Effector memory CD4-positive, alpha-beta T cell (primary cell): ENCODE results near the gene PTPN3.
"Not testable (repeated sequence)": the region's sequence is repeated elsewhere in the genome, so short reads cannot be mapped to it uniquely, and the experiment has no call there.

Source experiments
- DNase-seq, 3 donors: peaks; one replicate each; pipeline ENCODE4 v3.0.0-alpha.2; 2020
- H3K27ac ChIP-seq: 2 replicates; pipeline ENCODE4 v1.7.0; 2013; ENCODE audit warnings: mild to moderate bottlenecking, low read length, moderate library complexity; ENCODE audit not compliant: insufficient read depth, poor library complexity, severe bottlenecking
- H3K27me3 ChIP-seq: replicated peaks from 2 replicates; pipeline ENCODE4 v1.7.0; 2013; ENCODE audit warnings: mild to moderate bottlenecking, low read length; ENCODE audit not compliant: insufficient read depth, control insufficient read depth, poor library complexity, severe bottlenecking
- H3K36me3 ChIP-seq: 2 replicates; pipeline ENCODE4 v1.7.0; 2013; ENCODE audit warnings: mild to moderate bottlenecking, low read length, moderate library complexity; ENCODE audit not compliant: control insufficient read depth, insufficient read depth
- H3K4me1 ChIP-seq: 2 replicates; pipeline ENCODE4 v1.7.0; 2013; ENCODE audit warnings: low read length, mild to moderate bottlenecking; ENCODE audit not compliant: control insufficient read depth, insufficient read depth, poor library complexity, severe bottlenecking
- H3K4me3 ChIP-seq: 2 replicates; pipeline ENCODE4 v1.7.0; 2013; ENCODE audit warnings: low read length, low read depth, mild to moderate bottlenecking; ENCODE audit not compliant: insufficient read depth, poor library complexity, severe bottlenecking
- H3K9me3 ChIP-seq: 2 replicates; pipeline ENCODE4 v1.7.0; 2013; ENCODE audit warnings: mild to moderate bottlenecking, low read length, moderate library complexity; ENCODE audit not compliant: control insufficient read depth

Gene PTPN3

GRCh38 chr9:109355564-109356297 is 142.4 kb downstream of the PTPN3 start:
- DNase-seq, result no peak
- H3K36me3 ChIP-seq, result no peaks in the 10 kb centered on the region
- no peaks in the 10 kb centered on the region for H3K9me3 ChIP-seq
- H3K27me3 ChIP-seq, result no peaks in the 10 kb centered on the region
- H3K4me3 ChIP-seq, result no peak overlapping the region
- H3K27ac ChIP-seq, result no peak overlapping the region
- H3K4me1 ChIP-seq, result no peaks in the 10 kb centered on the region

DNA sequence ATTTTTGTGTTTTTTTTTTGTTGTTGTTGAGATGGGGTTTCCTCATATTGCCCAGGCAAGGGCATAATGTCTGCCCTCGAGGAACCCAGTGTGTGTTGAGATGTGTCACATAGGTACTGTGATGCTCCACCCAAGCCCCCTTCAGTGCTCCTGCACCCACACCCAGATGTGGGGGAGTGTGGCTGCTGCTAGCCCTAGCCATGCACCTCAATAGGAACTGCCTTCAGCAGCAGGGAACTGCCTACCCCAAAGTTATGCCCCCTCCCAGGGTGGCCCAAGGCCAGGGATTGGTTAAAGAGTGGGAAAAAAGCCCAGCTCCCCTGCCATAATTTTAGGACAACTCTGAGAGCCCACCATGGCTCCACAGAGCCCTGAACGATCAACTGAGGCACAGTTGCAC is 143.9 kb downstream of the PTPN3 start:
- no peaks in the 10 kb centered on the region for H3K4me1 ChIP-seq
- H3K9me3 ChIP-seq, result no peaks in the 10 kb centered on the region
- DNase-seq, result no peak
- no peak overlapping the region for H3K4me3 ChIP-seq
- H3K27ac ChIP-seq, result no peak overlapping the region
- H3K27me3 ChIP-seq, result no peaks in the 10 kb centered on the region
- H3K36me3 ChIP-seq, result no peaks in the 10 kb centered on the region

DNA sequence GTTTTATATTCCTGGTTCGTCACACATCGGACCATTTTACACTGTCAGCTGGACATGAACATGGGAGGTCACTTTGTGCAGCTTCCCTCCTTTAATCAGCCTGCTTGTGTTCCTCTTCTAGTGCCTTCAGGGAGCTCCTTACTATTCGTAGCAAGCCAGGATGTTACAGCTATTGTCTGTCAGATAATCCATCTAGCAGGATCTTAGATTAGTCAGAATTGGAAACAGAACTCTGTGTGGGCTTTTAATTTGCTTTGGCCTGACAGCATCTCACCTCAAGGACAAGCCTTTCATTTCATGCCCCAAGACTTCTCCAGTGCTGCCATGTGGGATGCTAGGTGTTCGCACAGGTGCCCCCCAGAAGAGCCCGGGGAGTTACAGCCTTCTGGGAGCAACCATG is 147.1 kb downstream of the PTPN3 start:
- Histone ChIP-seq H3K9me3 (no peaks in the 10 kb centered on the region), H3K27me3 (no peaks in the 10 kb centered on the region), H3K4me1 (no peaks in the 10 kb centered on the region), H3K36me3 (no peaks in the 10 kb centered on the region), H3K4me3 (no peak overlapping the region), H3K27ac (no peak overlapping the region)
- no peak for DNase-seq

GRCh38 chr9:109349421-109349846 is 148.7 kb downstream of the PTPN3 start:
- no peak overlapping the region for H3K4me3 ChIP-seq
- H3K9me3 ChIP-seq, result no peaks in the 10 kb centered on the region
- DNase-seq, result no peak
- no peak overlapping the region for H3K27ac ChIP-seq
- H3K36me3 ChIP-seq, result no peaks in the 10 kb centered on the region
- H3K27me3 ChIP-seq, result no peaks in the 10 kb centered on the region
- no peaks in the 10 kb centered on the region for H3K4me1 ChIP-seq

DNA sequence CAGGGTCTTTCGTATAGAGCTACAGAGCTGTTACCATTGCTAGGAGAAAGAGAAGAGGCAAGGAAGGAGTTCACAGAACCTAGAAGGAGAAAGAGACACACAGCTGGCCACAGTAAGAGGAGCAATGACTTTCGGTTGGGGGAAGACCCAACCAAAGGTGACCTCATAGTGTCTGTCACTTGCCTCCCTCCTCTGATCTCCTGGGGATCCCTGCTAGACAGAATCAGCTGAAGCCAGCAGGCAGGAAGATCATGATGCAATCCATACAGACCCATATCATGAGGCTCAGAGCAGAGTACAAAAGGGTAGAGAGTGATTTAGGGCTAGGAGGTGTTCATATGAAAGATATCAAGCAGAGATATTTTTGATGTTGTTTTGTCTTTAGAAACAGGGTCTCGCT is 151.2 kb downstream of the PTPN3 start:
- H3K4me3 ChIP-seq, result no peak overlapping the region
- no peaks in the 10 kb centered on the region for H3K36me3 ChIP-seq
- no peaks in the 10 kb centered on the region for H3K27me3 ChIP-seq

DNA sequence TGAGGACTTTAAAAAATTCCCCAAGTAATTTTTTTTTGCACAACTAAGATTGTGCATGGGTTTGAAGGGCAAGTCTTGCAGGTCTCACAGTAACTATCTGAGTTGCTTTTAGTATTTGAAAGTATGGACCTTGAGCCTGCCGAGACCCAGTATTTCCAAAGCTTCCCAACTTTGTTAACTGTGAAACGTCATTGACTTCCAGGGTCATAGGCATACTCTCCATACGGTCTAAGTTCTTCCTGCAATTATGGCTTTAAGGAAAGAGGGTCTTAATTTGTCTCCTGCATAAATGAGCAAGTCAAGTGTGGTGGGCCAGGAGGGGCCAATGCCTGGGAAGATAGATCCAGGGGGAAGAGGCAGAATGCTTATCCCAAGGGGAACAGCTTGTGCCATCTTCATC is 153.2 kb downstream of the PTPN3 start:
- no peaks in the 10 kb centered on the region for H3K27me3 ChIP-seq
- no peaks in the 10 kb centered on the region for H3K4me1 ChIP-seq
- no peak overlapping the region for H3K27ac ChIP-seq
- DNase-seq, result no peak
- no peak overlapping the region for H3K4me3 ChIP-seq
- H3K9me3 ChIP-seq, result no peaks in the 10 kb centered on the region
- no peaks in the 10 kb centered on the region for H3K36me3 ChIP-seq

More for the DNA sequence above, 151.2 kb downstream of the PTPN3 start:
- DNase-seq, result no peak
- Histone ChIP-seq H3K9me3 (no peaks in the 10 kb centered on the region), H3K27ac (no peak overlapping the region), H3K4me1 (no peaks in the 10 kb centered on the region)

DNA sequence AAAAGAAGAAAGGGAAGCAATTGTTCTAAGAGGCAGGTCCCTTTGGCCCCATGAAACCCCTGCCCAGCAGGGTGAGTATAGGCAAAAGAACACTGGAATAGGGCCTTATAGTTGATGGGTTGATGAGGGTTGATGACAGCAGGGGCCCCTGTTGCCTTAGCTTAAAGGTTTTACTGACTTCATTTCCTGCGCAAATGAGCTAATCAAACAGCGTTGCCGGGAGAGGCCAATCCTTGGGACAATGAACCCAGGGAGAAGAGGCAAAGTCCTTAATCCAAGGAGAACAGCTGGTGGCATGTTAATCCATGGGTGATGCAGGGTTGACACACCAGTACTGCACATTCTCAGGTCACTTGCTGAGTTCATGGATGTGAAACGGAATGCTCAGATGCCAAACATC is 155.2 kb downstream of the PTPN3 start:
- DNase-seq, result no peak
- no peaks in the 10 kb centered on the region for H3K27me3 ChIP-seq
- H3K9me3 ChIP-seq, result no peaks in the 10 kb centered on the region
- H3K4me1 ChIP-seq, result no peaks in the 10 kb centered on the region
- no peaks in the 10 kb centered on the region for H3K36me3 ChIP-seq
- H3K27ac ChIP-seq, result no peak overlapping the region
- H3K4me3 ChIP-seq, result no peak overlapping the region

DNA sequence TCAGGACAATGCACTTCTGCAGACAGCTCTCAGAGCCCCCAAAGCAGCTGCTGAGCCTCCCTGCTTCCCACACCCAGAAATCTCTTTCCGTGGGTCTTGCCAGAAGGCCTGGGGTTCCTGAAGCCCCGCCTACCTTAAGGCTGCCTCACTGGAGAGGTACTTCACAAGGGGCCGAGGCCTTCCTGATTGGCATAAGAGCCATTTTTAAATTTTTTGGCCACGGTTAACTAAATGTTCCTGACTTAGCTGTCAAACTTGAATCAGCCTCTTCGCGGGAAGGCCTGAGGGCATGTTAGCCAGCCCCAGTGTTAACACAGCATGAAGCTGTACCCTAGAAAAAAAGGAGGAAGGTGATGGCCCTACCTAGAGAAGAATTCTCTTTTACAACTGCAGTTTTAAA is 156.5 kb downstream of the PTPN3 start:
- no peaks in the 10 kb centered on the region for H3K4me1 ChIP-seq
- H3K9me3 ChIP-seq, result no peaks in the 10 kb centered on the region
- H3K27ac ChIP-seq, result no peak overlapping the region
- no peaks in the 10 kb centered on the region for H3K27me3 ChIP-seq
- no peak overlapping the region for H3K4me3 ChIP-seq
- H3K36me3 ChIP-seq, result no peaks in the 10 kb centered on the region
- DNase-seq, result no peak

- H3K27me3 ChIP-seq, H3K9me3 ChIP-seq, H3K4me3 ChIP-seq, H3K27ac ChIP-seq, H3K4me1 ChIP-seq, H3K36me3 ChIP-seq, DNase-seq: not testable (repeated sequence)
Observed at GRCh38 chr9:109340979-109341378, 157.1 kb downstream of the PTPN3 start.

GRCh38 chr9:109336409-109336808 is 161.7 kb downstream of the PTPN3 start:
- Histone ChIP-seq H3K27me3 (no peaks in the 10 kb centered on the region), H3K9me3 (no peaks in the 10 kb centered on the region), H3K4me1 (no peaks in the 10 kb centered on the region), H3K4me3 (no peak overlapping the region), H3K36me3 (no peaks in the 10 kb centered on the region), H3K27ac (no peak overlapping the region)
- DNase-seq, result no peak
